HG03378 (cell line): ENCODE measurements around the gene PRH2.

Experiments used
- ATAC-seq: cut with Tn5 transposase; IDR thresholded peaks from one replicate; pipeline ENCODE4 v1.9.1; 2021; ENCODE audit warnings: mild to moderate bottlenecking, moderate library complexity; ENCODE audit not compliant: unreplicated experiment

Gene PRH2

GRCh38 chr12:10928746-10929286, at the start of gene PRH2:
Gene PRH2, plus strand, starts transcription at chr12:10929236. Its CDS starts 38 bp downstream, at chr12:10929274.
- no peak for ATAC-seq

GRCh38 chr12:10884086-10884725, 44.8 kb upstream of the PRH2 start, which contains the start of gene PRH1:
Gene PRH1, minus strand, starts transcription at chr12:10884255. Its CDS starts 38 bp downstream, at chr12:10884217.
- no peak for ATAC-seq

- no peak for ATAC-seq
These were observed 39.8 kb upstream of the PRH2 start for GRCh38 chr12:10889226-10889625.

GRCh38 chr12:10891937-10892336, 37.1 kb upstream of the PRH2 start:
- ATAC-seq = no peak

GRCh38 chr12:10896854-10897253, 32.2 kb upstream of the PRH2 start:
- no peak for ATAC-seq

GRCh38 chr12:10900530-10900929, 28.5 kb upstream of the PRH2 start:
- ATAC-seq = no peak

GRCh38 chr12:10900972-10901371, 28.1 kb upstream of the PRH2 start:
- no peak for ATAC-seq

GRCh38 chr12:10901427-10901826, 27.6 kb upstream of the PRH2 start:
- no peak for ATAC-seq

GRCh38 chr12:10904686-10905085, 24.4 kb upstream of the PRH2 start:
- ATAC-seq = no peak

- no peak for ATAC-seq
These were observed 19.6 kb upstream of the PRH2 start, which contains the start of gene TAS2R13 for GRCh38 chr12:10909462-10909861. Gene TAS2R13, minus strand, starts transcription at chr12:10909562. Its CDS starts 264 bp downstream, at chr12:10909298.

GRCh38 chr12:10910380-10910779, 18.7 kb upstream of the PRH2 start:
- ATAC-seq = no peak

GRCh38 chr12:10919809-10920208, 9.2 kb upstream of the PRH2 start:
- ATAC-seq = no peak

- no peak for ATAC-seq
These were observed 2.8 kb upstream of the PRH2 start for GRCh38 chr12:10926269-10926668.

GRCh38 chr12:10936506-10936905, 7.5 kb downstream of the PRH2 start:
- no peak for ATAC-seq

GRCh38 chr12:10939163-10939562, 10.1 kb downstream of the PRH2 start, which contains the start of gene TAS2R14:
Gene TAS2R14, minus strand, starts transcription at chr12:10939263. Its CDS starts 56 bp downstream, at chr12:10939207.
- ATAC-seq = no peak

- no peak for ATAC-seq
These were observed 11.4 kb downstream of the PRH2 start for GRCh38 chr12:10940389-10940788.

- ATAC-seq = no peak
These were observed 12.3 kb downstream of the PRH2 start for GRCh38 chr12:10941369-10941768.

- no peak for ATAC-seq
These were observed 13.0 kb downstream of the PRH2 start for GRCh38 chr12:10941916-10942607.

- no peak for ATAC-seq
These were observed 14.1 kb downstream of the PRH2 start for GRCh38 chr12:10943167-10943566.

- ATAC-seq = no peak
These were observed 23.6 kb downstream of the PRH2 start for GRCh38 chr12:10952645-10953044.

GRCh38 chr12:10956085-10956484, 27.0 kb downstream of the PRH2 start:
- no peak for ATAC-seq

- ATAC-seq = no peak
These were observed 28.7 kb downstream of the PRH2 start for GRCh38 chr12:10957741-10958140.
